ENCODE measurements around the gene EEPD1. TPM values are rescaled to one million over a fixed set of nuclear protein-coding genes. Genes with fewer than 3 reads are reported as not detected.

EEPD1 gene
- total RNA-seq, 1 donor from 2014 or later = 7.1 TPM

- Histone ChIP-seq H3K27ac (replicated peaks) (no peak overlapping the region), H3K27me3 (ENCODE audit: low read depth) (no peaks in the 10 kb centered on the region), H3K36me3 (peaks cover 21% of the 10 kb centered on the region), H3K9me3 (replicated peaks) (no peaks in the 10 kb centered on the region), H3K4me3 (no peak overlapping the region), H3K4me1 (peaks cover 69% of the 10 kb centered on the region)
- DNase-seq = no peak
- no peak for TF ChIP-seq CTCF (IDR thresholded peaks at IDR 0.05; ENCODE audit: borderline replicate concordance)
- intact Hi-C loops (cut with micrococcal nuclease) = loop anchor here (10.0 kb wide), 1 partner anchor 144 kb away; the partner anchor contains the start of gene EEPD1
Measured at GRCh38 chr7:36299223-36299774, 146.2 kb downstream of the EEPD1 start.

- DNase-seq = no peak
- Histone ChIP-seq H3K36me3 (peaks cover 21% of the 10 kb centered on the region), H3K27ac (replicated peaks) (peak overlapping the region; percentile 91), H3K4me1 (peaks cover 75% of the 10 kb centered on the region), H3K9me3 (replicated peaks) (no peaks in the 10 kb centered on the region), H3K4me3 (no peak overlapping the region), H3K27me3 (ENCODE audit: low read depth) (no peaks in the 10 kb centered on the region)
- intact Hi-C loops (cut with micrococcal nuclease) = loop anchor here (10.0 kb wide), 1 partner anchor 145 kb away; the partner anchor contains the start of gene EEPD1
- TF ChIP-seq CTCF (IDR thresholded peaks at IDR 0.05; ENCODE audit: borderline replicate concordance) = no peak
Measured at GRCh38 chr7:36299823-36300341, 146.8 kb downstream of the EEPD1 start.

- Histone ChIP-seq H3K27me3 (ENCODE audit: low read depth) (no peaks in the 10 kb centered on the region), H3K4me3 (no peak overlapping the region), H3K27ac (replicated peaks) (peak overlapping the region; percentile 91), H3K9me3 (replicated peaks) (no peaks in the 10 kb centered on the region), H3K4me1 (peaks cover 76% of the 10 kb centered on the region), H3K36me3 (peaks cover 21% of the 10 kb centered on the region)
- no peak for TF ChIP-seq CTCF (IDR thresholded peaks at IDR 0.05; ENCODE audit: borderline replicate concordance)
- DNase-seq = no peak
- intact Hi-C loops (cut with micrococcal nuclease) = no loop called here
Measured at GRCh38 chr7:36300696-36301350, 147.8 kb downstream of the EEPD1 start.

GRCh38 chr7:36301914-36302771 lies 149.1 kb downstream of the EEPD1 start:
- DNase-seq = no peak
- Histone ChIP-seq H3K27ac (replicated peaks) (peak overlapping the region; percentile 91), H3K36me3 (peaks cover 18% of the 10 kb centered on the region), H3K4me3 (no peak overlapping the region), H3K4me1 (peaks cover 85% of the 10 kb centered on the region), H3K9me3 (replicated peaks) (no peaks in the 10 kb centered on the region), H3K27me3 (ENCODE audit: low read depth) (no peaks in the 10 kb centered on the region)
- TF ChIP-seq CTCF (IDR thresholded peaks at IDR 0.05; ENCODE audit: borderline replicate concordance) = no peak
- intact Hi-C loops (cut with micrococcal nuclease) = no loop called here
